NCI-H1048 (cell line): ENCODE measurements around the gene STAT6.
"Not testable (repeated sequence)": the region's sequence is repeated elsewhere in the genome, so short reads cannot be mapped to it uniquely, and the experiment has no call there.

Source experiments
- DNase-seq: peaks from one replicate; lab custom pipeline; 2025; lab: John Stamatoyannopoulos, UW

The STAT6 gene

GRCh38 chr12:57126561-57126960, 15.4 kb upstream of the STAT6 start:
- DNase-seq = no peak

DNA sequence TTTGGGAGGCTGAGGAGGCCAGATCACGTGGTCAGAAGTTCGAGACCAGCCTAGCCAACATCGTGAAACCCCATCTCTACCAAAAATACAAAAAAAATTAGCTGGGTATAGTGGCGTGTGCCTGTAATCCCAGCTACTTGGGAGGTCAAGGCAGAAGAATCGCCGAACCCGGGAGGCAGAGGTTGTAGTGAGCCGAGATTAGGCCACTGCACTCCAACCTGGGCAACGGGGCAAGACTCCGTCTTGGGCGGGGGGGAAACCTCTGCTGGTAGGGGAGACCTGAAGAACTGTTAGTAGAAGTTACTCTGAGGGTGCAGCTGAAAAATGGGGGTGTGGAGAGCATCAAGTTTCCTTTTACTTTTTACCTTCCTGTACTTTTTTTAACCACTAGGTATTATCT, 14.9 kb upstream of the STAT6 start:
- no peak for DNase-seq

- peak; percentile 66 for DNase-seq
These were observed 13.2 kb upstream of the STAT6 start for GRCh38 chr12:57124261-57124877.

- DNase-seq = no peak
These were observed 12.7 kb upstream of the STAT6 start for GRCh38 chr12:57123813-57124212.

DNA sequence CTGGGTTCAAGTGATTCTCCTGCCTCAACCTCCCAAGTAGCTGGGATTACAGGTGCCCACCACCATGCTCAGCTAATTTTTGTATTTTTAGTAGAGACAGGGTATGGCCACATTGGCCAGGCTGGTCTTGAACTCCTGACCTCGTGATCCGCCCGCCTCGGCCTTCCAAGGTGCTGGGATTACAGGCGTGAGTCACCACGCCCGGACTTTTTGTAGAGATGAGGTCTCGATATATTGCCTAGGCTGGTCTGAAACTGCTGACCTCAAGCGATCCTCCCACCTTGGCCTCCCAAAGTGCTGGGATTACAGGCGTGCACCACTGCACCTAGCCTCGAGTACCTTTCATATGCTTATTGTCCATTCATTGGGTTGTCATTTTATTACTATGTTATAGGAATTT, 9.6 kb upstream of the STAT6 start:
- not testable (repeated sequence) for DNase-seq

DNA sequence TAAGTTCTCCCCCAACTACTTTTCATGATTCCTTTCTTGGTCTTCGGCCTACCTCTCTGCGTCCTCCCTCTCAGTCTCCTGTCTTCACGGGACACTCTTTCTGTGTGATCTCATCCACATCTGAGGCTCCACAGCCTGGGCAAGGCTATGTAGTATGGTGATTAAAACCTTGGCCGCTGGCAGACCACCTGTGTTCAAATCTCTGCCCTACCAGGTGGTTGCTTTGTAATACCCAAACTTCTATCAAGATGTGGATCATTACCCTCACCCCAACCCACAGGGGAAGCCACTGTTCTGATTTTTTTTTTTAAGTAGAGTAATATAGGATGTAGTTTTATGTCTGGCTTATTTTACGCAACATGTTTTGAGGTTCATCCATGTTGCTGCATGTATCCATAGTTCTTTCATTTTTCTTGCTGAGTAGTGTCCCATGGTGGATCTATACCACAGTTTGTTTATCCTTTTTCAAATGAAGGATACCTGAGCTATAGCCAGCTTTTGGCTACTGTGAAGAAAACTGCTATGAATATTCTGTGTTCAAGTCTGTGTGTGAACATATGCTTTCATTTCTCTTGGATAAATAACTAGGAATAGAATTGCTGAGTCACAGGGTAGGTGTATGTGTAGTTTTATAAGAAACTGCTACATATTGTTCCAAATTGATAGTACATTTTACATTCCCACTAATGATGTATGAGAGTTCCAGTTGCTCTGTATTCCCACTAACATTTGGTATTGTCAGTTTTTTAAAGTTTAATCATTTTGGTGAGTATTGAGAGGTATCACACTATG, 8.3 kb upstream of the STAT6 start:
- DNase-seq = no peak

GRCh38 chr12:57118711-57119271, 7.6 kb upstream of the STAT6 start:
- DNase-seq = no peak

DNA sequence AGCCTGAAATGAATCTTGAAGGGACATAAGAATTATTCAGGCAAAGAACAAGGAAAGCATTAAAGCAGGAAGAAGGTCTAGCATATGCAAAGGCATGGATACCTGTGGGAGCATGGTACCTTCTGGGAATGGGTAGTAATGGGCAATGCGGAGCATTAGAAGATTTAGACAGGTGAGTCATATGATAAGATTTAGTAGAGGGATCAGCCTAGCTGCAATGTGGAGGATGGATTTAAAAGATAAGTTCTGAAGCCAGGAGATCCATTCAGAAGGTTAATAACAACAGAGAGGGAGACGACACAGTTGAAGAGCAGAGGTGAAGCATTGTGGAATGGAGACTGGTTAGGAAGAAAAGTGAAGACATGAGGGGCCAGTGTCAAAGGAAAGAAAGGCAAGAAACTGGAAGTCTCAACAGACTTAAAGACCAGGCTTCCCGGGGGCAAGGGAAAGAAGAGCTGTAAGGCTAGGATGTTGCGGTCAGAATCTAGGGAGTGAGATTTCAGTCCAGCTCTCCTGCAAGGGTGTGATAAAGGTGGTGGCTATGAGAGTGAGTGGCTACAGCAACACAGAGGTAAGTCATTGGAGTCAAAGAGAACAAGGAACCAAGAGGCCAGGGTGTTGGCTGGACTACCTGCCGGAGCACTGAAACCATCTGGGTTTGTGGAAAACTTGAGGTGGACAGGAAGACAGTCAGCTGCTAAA, 5.6 kb upstream of the STAT6 start:
- DNase-seq = no peak

- DNase-seq = no peak
These were observed 1.5 kb upstream of the STAT6 start for GRCh38 chr12:57112492-57113294.

GRCh38 chr12:57110104-57111030, 795 bp downstream of the STAT6 start:
- no peak for DNase-seq

- no peak for DNase-seq
These were observed 1.7 kb downstream of the STAT6 start for GRCh38 chr12:57109207-57110103.

DNA sequence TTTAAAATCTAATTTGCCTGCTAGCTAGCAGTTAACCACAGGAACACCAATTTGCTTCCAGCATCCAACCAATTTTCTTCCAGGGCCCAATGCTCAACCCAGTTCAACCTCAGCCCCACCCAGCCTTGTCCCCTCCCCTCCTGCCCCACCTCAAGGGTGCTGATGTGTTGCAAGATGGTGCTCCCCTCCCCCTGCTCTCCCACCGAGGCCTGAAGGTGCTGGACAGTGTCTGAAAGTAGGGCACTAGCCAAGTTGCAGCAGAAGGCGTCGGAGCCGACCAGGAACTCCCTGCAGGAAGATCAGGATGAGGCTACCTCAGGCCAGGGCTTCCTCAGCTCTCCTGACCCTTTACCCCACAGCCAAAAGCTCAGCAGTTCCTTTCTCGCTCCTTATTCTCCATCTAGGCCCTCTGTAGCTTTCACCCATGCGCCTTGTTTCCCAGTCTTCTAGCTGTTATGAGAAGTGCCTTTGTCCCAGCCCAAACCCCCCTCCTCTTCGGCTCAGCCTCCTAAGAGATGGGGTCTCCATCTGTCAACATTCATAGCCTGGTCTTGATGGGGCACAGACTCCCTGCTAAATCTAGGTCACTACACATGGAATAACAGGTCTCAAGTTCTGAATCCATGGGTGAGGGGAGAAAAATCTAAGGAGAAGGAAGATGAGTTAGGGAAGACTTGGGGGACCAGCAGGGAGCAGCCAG, 3.6 kb downstream of the STAT6 start:
- DNase-seq = peak; percentile 46

GRCh38 chr12:57106021-57106708, 5.0 kb downstream of the STAT6 start:
- no peak for DNase-seq

- no peak for DNase-seq
These were observed 6.0 kb downstream of the STAT6 start for GRCh38 chr12:57105011-57105753.

DNA sequence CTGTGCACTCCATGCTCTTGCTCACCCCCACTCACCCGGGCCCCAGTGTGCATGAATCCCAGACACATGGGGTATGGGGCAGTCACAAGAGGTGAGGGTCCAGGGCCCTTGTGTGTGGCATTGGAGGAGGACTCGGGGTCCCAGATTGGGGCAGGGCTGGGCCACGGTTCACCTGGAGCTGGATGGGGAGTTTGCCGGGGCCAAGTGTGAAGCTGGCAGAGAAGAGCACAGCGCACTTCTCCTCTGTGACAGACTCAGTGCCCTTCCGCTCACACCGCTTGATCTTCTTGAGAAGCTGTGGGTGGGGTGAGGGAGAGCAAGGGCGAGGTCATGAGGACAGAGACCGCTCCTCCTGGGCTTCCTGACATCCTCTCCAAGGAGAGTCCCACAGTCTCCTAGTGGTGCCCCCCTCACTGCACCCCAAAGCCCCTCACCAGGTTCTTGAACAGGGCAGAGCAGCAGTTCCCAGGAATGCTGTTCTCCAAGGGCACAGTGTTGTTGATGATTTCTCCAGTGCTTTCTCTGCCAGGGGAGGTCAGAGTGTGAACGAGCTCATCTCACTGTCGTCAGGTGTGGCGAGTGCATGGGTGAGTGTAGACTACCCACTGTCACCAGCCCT, 6.8 kb downstream of the STAT6 start:
- DNase-seq = no peak

DNA sequence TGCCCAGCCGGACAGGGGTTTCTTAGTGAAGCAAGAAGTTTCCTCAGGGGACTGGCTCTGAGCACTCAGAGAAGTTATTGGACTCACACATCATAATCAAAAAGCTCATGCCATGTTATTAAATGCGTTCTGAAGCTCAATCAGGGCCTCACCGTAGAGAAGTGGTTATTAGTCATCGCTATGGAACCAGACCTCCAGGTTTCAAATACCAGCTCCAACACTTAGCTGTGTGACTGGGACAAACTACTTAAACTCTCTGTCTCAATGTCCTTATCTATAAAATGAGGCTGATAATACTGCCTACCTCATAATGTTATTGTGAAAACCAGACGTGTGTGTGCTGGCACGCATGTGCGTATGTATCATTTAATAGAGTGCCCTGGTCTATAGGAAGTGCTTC, 7.3 kb downstream of the STAT6 start:
- DNase-seq = no peak
